Fibroblast of skin of scalp (primary cell): Measurements from ENCODE around the gene PRIMPOL.

Experiments
- DNase-seq: peaks from one replicate; pipeline ENCODE4 v3.0.0-alpha.2; 2013

PRIMPOL gene

GRCh38 chr4:184668096-184668495, 18.6 kb downstream of the PRIMPOL start:
- no peak for DNase-seq

DNA sequence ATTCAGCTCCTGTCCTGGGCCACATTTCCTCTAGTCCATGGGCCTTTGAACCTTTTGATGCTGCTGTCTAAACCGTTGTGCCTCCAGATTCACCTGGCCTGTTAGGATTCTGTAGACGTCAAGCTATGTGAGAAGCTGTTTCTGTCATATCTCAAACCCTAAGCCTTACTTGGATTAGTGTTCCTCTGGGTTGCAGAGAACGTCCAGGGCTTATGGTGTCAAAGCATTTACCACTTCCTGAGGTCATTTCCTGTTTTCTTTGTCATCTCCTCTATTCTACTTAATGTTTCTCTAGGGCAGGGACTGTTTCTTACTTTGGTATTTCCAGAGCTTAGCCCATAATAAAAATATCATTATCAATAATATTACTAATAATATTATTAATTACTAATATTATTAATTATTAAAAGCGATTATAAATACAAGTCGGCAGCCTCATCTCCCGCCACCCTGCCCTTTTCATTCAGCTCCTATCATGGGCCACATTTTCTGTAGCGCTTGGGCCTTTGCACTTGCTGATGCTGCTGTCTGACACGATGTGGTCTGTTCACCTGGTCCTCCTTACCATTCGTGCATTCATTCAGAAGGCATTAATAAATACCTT, 19.1 kb downstream of the PRIMPOL start:
- DNase-seq: no peak

DNA sequence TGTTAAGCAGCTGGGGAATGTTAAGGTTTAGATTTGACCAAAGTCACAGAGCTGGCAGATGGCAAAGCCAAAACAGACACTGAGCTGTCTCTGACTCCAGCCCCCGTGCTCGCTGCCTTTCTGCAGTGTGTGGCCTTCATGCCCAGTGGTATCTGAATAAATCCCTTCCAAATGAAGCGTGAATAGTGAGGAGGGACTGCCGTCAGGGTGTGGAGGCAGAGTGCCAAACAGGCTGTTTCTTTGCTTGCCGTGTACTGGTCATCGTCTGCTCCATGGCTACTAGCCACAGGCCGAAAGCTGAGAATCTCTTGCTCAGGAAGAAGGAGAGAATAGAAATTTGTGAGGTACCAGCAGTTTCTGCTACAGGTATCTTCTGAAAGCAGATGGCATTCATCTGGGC, 19.7 kb downstream of the PRIMPOL start:
- DNase-seq: no peak

- DNase-seq: no peak
Observed at GRCh38 chr4:184671101-184671500, 21.6 kb downstream of the PRIMPOL start.

DNA sequence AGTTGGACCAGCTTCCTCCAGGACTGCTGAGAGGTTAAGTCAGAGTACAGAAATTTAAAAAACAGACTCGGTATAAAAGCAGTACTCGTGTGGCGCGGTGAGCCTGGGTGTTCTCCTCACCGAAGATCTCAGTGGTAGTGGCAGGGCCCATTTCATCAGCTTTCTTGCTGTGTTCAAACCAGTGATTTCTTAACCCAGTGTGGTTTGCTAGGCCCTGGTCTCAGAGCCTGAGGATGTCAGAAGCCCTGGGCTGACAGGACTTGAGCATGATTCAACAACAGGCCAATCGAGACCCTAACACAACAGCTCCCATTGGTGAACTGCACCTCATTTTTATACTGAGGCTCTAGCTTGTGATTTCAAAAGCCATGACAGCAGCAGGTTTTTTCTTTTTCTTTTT, 23.2 kb downstream of the PRIMPOL start:
- DNase-seq: no peak

DNA sequence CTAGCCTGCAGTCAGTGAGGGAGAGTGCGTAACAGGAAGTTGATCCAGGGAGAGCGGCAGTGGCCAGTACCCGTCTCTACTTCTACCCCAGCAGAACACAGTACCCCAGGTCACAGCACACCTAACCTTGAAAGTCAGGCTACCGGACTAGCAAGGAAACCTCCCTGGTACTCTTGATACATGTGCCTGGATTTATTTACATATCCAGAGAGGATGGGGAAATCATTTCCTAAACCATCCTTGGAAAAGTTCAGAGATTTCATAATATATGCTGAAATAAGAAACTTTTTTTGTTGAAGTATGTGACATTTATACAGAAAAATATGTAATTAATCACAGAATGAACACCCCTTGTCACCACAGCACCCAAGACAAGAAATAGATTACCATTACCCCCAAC, 24.5 kb downstream of the PRIMPOL start:
- DNase-seq: no peak

DNA sequence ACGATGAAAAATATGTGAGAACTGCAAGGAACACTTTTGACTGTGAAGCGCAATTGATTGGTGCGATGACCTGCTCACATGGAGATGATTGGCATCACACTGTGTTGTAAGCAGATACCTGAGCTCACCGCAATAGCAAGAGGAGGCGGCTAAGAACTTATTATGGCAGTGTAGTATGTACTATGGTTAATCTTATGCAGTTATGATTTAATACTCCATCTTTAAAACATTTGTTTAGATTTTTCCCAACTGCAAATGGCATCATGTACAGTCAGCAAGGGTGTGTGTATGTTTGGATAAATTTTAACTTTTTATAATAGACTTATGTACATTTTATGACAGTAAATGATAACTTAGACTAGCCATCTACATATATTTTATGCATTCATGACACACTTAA, 25.5 kb downstream of the PRIMPOL start:
- DNase-seq: no peak

DNA sequence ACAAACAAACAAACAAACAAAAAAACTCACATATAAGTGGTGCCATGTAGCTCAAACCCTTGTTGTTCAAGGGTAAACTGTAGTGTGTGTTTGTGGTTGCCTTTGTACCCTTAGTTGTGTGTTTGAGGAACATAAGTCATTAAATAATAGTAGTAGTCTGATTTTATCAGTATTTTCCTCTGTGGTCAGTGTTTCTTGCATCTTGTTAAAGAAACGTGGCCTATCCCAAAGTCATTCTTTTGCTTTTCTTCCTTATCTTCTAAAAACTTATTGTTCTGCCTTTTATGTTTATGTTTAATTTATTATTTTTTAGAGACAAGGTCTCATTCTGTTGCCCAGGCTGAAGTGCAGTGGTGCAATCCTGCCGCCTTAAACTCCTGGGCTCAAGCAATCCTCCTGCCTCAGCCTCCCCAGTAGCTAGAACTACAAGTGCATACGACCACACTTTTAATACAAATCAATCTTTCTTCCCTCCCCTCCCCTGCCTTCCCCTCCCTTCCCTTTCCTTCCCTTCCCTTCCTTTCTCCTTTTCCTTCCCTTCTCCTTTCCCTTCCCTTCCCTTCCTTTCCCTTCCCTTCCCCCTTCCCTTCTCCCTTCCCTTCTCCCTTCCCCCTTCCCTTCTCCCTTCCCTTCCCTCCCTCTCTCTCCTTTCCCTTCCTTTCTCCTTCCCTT, 26.4 kb downstream of the PRIMPOL start:
- DNase-seq: no peak

DNA sequence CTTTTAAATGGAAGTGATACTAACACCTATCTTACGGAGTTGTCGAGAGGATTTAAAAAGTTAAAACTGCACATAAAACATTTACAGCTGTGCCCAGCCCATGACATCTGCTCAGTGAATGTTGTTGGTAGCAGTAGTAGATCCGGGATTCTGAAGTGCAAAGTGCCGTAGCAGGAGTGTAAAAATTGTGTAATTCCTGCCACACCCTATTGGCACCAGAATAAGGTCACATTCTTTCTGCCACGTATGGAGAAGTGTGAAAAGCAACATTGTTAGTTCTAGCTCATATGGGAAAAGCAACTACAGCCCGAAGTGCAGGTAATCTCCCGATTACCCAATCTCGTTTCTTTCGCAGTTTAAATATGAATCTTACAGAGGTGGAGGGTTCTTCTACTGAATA, 31.2 kb downstream of the PRIMPOL start:
- DNase-seq: no peak

DNA sequence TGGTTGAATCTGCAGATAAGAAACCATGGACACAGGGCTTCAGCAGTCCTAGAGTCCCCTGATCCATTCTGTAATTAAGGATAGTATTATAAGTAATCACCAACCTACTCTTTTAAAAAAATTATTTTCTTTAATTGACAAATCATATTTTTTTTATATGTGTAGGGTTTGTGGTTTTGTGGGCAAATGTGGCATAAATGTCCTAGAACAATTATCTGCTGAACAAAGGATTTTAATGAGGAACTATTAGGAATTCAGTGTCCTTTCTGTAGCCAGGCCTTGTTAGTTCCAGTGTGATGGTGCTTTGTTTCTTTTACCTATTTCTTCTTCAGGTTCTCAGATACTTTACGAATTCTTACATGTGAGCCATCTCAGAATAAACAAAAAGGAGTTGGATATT, 32.4 kb downstream of the PRIMPOL start:
- DNase-seq: no peak

DNA sequence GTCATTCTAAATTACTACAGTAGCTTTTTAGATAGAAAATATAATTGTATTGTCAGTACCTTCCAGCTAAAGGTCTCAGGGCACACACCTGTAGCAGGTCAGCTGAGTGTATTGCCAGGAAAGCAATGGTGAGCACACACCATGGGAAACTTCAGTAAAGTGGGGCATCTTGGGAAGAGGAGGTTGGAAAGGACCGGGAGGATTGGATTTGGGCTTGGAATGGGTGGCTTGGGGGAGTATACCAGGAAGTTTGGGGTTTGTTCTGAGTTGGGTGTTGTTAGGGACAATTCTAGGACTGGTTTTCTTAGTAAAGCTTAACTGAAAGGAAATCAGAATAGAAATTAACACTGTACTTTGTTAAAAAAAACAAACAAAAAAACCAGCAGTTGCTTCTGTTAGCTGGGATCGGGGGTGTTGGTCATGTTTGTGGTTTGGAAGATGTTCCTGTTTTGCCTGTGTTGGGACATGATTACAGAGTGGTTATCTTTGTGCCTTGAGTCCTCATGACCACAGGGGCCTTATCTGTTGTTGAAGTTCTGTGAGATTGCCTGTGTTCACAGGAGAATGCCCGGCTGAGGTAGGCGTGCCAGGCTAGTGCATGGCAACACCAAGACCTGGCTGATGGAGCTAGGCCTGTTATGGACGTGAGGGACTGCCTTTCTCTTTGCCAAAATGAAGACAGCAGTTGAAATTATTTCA, 35.1 kb downstream of the PRIMPOL start:
- no peak for DNase-seq

- no peak for DNase-seq
Observed at GRCh38 chr4:184688005-184688404, 38.5 kb downstream of the PRIMPOL start.

- DNase-seq: peak; percentile 72
Observed at GRCh38 chr4:184688447-184688846, 38.9 kb downstream of the PRIMPOL start.

DNA sequence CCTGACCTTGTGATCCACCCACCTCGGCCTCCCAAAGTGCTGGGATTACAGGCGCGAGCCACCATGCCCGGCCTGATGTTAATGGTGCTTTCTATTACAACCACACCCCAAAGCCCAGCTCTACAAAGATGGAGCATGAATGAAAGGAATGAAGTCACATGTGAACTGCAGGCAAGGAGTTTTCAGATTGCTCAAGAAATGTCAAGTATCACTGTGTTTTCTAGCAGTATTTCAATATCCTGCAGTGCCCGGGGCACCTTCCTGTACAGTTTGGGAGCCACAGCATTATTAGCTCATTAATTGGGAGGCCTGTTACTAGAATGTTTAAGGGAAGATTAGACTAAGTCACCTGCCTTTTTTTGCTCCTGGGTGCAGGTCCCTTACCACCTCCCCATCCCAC, 40.1 kb downstream of the PRIMPOL start:
- DNase-seq: no peak

GRCh38 chr4:184693056-184693455, 43.5 kb downstream of the PRIMPOL start:
- peak; percentile 9 for DNase-seq

DNA sequence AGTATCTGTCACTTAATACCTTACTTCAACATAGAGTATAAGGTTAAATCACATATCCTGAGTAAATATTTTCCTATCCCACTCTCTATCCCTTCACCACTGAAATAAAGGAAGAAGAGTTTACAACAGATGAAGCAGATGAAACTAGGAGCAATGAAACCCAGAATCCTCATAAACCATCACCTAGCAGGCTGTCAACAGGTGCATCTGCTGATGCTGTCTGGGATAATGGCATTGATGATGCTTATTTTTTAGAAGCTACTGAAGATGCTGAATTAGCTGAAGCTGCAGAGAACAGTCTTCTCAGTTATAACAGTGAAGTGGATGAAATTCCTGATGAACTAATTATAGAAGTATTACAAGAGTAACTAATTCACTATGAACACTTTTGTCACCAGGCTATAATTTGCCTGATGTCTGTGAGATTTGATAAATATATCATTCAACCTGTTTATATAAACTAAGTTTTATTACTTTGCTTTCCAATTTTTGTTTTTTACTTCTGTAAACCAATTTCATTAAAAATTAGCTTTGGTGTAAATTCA, 44.9 kb downstream of the PRIMPOL start:
- DNase-seq: no peak

DNA sequence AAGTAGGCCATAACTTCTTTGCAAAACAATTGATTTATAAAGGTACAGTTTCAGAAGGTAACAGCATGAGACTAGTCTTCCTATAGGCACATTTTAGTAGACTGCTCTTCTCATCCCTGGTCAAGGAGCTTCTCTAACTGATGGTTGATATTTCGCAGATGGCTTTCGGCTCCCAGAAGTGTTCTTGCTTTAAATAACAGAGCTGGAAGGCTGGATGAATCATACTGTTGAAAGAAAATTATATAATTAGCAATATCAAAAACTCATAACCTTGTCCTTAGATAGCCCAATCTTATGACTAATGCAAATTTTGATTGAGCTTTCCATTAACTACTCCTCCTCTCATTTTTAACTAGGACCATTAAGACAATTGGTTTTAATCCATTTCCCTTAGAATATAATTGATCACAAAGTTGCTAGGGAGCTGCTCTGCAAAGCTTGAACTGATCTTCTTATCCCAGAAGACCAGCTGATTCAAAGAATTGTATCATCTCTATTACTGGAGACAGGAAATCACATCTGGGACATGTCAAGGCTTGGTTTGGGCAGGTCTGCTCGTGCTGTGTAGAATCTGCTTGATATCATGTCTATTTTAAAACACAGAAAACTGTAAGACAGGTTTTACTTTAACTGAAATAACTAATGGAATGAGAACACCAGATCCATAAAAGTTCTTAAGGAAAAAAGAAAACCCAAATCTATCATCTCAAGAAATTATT, 45.8 kb downstream of the PRIMPOL start:
- no peak for DNase-seq

- no peak for DNase-seq
Observed at GRCh38 chr4:184697956-184698355, 48.4 kb downstream of the PRIMPOL start.

DNA sequence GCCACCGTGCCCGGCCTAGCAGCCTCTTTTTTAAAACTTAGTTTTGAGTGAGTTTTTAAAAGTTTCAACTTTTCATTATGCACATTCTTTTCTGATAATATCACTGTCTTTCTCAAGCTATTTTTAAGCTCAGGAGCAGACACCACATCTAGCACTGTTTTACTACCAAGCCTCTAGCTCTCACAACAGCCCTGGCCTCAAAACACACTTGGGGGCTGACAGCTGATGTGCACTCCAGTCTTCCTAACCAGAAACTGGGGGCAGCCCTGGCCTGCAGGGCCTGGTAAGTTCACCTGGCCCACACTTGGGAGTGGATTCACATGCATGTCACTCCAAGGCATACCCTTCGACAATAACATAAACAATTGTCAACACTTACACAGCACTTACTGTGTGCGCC, 50.4 kb downstream of the PRIMPOL start:
- peak; percentile 12 for DNase-seq

GRCh38 chr4:184702114-184702513, 52.6 kb downstream of the PRIMPOL start:
- DNase-seq: no peak

- no peak for DNase-seq
Observed at GRCh38 chr4:184705692-184706091, 56.2 kb downstream of the PRIMPOL start.

- no peak for DNase-seq
Observed at GRCh38 chr4:184706453-184706852, 56.9 kb downstream of the PRIMPOL start.

DNA sequence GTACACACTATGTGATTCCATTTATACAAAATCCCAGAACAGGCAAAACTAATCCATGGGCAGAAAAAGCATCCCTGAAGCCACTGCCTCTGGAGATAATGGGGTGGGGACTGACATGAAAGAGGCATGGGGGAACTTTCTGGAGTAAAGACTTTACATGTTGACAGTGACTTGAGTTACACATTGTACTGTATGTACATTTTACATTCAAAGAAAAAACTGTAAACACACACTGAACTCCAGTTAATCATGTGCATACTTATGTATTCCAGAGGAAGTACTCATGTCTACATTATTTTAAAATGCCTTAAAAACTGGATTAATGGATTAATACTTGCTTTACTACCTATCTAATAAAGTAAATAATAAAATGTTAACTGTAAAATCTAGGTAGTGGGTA, 62.8 kb downstream of the PRIMPOL start:
- DNase-seq: no peak
